Measurements from ENCODE around the gene PHOSPHO1.
"Not testable (repeated sequence)": the region's sequence is repeated elsewhere in the genome, so short reads cannot be mapped to it uniquely, and the experiment has no call there.

PHOSPHO1 gene

DNA sequence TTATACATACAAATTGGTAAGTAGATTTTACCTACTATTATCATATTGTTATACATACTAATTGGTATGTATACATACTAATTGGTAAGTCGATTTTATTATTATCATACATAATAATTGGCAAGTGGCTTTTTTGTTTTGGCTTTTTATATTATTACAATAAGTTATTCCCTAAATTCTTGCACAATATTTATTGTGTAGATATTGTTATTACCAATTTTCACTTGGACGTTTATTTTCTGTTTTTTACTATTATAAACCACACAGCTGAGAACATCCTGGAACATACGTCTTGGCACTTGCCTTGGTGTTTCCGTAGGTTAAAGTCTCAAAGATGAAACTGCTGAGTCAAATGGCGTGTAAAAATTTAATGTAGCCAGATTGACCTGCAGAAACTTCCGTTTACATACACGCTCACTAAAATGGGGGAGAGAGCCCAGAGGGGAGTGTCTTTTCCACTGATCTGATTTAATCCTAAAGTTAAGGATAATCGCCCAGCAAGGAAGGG is 39.1 kb downstream of the PHOSPHO1 start:
- no peak for DNase-seq

DNA sequence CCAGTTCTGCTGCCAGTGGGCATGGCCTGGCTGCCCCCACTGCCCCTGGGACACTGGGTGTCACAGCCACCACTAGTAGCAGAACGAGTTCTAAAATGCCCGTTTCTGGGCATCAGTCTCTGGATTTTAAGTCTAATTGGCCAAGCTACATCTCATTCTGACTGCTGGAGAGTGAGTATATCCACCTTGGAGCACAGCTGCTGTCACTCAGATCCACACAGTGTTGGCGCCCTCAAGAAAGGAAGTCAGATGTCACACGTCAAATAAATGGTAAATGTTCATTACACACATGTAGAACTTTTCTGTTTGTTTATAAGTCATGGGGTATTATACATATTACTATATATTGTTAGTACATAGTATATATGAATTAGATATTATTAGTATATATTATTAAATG is 39.7 kb downstream of the PHOSPHO1 start:
- DNase-seq, result no peak

- DNase-seq, result no peak
These were observed 43.3 kb downstream of the PHOSPHO1 start for GRCh38 chr17:49187301-49187700.

GRCh38 chr17:49185381-49185780 is 45.2 kb downstream of the PHOSPHO1 start:
- not testable (repeated sequence) for DNase-seq

- DNase-seq, result not testable (repeated sequence)
These were observed 46.1 kb downstream of the PHOSPHO1 start for GRCh38 chr17:49184522-49184921.

- DNase-seq, result no peak
These were observed 46.8 kb downstream of the PHOSPHO1 start for GRCh38 chr17:49183801-49184200.

- DNase-seq, result no peak
These were observed 47.2 kb downstream of the PHOSPHO1 start for GRCh38 chr17:49183341-49183740.

DNA sequence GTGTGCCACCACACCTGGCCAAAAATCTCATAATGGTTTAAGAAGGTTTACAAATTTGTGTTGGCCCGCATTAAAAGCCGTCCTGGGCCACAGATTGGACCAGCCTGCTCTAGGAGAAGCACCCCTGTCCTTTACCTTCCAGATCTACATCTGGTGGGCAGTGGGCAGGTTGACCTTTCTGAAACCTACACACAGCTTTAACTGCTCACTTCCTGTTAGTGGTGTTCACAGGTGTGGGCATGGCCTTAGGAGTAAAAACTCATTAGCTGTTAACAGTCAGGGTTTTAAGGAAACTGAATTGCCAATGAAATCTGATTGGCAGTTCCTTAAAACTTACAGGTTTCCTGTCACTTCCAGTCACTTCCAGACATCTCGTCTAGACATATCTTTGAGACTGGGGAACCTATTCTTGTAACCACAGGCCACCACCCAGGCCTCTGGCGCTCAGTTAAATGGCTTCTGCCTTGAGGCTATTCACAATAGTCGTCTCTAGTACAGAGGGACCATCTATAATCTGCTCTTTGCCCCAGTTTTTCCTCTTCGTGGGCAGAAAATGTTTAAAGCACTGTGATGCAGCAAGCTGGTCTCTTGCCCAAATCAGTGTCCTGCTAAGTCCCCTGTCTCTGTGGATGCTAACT is 49.5 kb downstream of the PHOSPHO1 start:
- DNase-seq, result no peak

DNA sequence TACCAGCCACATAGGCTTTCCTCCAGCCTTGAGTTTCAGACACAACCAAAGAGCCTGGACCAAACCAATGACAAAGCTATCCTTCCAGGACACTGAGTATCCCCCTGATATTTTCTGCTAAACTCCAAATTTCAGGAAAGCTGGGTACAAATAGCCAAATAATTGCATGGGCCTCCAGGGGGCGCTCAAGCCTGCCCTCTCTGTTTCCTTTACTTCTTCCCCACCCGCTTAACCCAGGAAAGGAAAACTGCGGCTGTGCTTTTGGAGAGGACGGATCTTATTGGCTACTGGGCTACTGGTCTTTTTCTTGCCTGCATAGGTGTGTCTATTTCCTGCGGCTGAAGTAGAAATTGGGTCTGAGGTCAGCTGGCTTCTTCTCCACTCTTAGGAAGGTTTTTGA is 50.3 kb downstream of the PHOSPHO1 start:
- DNase-seq, result no peak

DNA sequence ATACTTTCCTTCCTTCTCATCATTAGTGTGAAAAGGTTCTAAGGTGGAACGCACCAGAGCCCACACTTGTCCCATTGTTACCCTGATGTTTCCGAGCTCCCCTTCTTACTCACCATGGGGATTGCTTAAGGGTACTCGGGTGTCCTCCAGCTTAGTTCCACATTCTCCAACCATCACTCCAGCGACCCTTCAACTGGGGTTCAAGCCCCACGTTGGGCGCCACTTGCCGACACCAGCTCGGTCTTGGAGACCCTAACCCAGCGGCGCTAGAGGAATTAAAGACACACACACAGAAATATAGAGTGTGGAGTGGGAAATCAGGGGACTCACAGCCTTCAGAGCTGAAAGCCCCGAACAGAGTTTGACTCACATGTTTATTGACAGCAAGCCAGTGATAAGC is 54.6 kb downstream of the PHOSPHO1 start:
- DNase-seq, result not testable (repeated sequence)

All from activated gamma-delta T cell (primary cell).